Endothelial cell of umbilical vein (primary cell): ENCODE measurements around the gene AKT2. TPM values are rescaled to one million over a fixed set of nuclear protein-coding genes. Genes with fewer than 3 reads are reported as not detected.

ENCODE experiments used
- BruUV-seq: library from RNA; stranded (reverse); fragments of 400-500 nt; replicated peaks from 2 replicates; lab custom pipeline; 2021; lab: Mats Ljungman, UMichigan
- CTCF ChIA-PET: fragments of 300-600, 350-600 bp; sonication (Branson Sonifier 250); formaldehyde crosslinking; loops from one replicate; lab custom pipeline; 2021; ENCODE audit warnings: antibody characterized with exemption, inconsistent platforms; lab: Charles Lee
- POLR2A ChIA-PET: fragments of 300-600, 350-600 bp; sonication (Branson Sonifier 250); formaldehyde crosslinking; loops from one replicate; lab custom pipeline; 2021; ENCODE audit warnings: antibody characterized with exemption, inconsistent platforms; lab: Charles Lee
- DNase-seq: peaks from one replicate; pipeline ENCODE4 v3.0.0-alpha.2; 2011; ENCODE audit warnings: low read depth, low spot score
- FAIRE-seq: peaks from 2 replicates; lab custom pipeline; 2011; peaks lifted over from hg19 to GRCh38; lab: Jason Lieb, UNC
- H2AFZ ChIP-seq: 2 replicates; pipeline ENCODE4 v1.6.0; 2012; ENCODE audit warnings: low read depth, low read length, control low read depth, inconsistent platforms
- H3K27ac ChIP-seq: 2 replicates; pipeline ENCODE4 v1.5.1; 2011; ENCODE audit warnings: low read depth, mild to moderate bottlenecking, control low read depth, low read length, moderate library complexity; ENCODE audit not compliant: insufficient read depth
- H3K27me3 ChIP-seq, 2 experiments: 2 replicates each; pipeline versions ENCODE4 v1.6.0 to v1.6.1; 2011; ENCODE audit warnings: low read length in 2 of 2, mixed read lengths in 1 of 2; ENCODE audit not compliant: control insufficient read depth in 2 of 2, insufficient read depth in 2 of 2
- H3K36me3 ChIP-seq, 2 experiments: 2 replicates in 1 of 2; 3 replicates in 1 of 2; pipeline ENCODE4 v1.5.1; 2011; ENCODE audit warnings: low read length in 2 of 2, mild to moderate bottlenecking in 1 of 2, moderate library complexity in 1 of 2; ENCODE audit not compliant: control insufficient read depth in 2 of 2, insufficient read depth in 2 of 2; ENCODE audit errors: extremely low read depth in 1 of 2
- H3K4me1 ChIP-seq: 3 replicates; pipeline ENCODE4 v1.5.1; 2011; ENCODE audit warnings: mild to moderate bottlenecking, low read length; ENCODE audit not compliant: control insufficient read depth, insufficient read depth; ENCODE audit errors: extremely low read depth
- H3K4me2 ChIP-seq: 2 replicates; pipeline ENCODE4 v1.6.1; 2011; ENCODE audit warnings: low read length, control low read depth, mixed read lengths; ENCODE audit not compliant: insufficient read depth
- H3K4me3 ChIP-seq, 3 experiments: fragments of 200-600 bp in 1 of 3; sonication (generic), shearing (Covaris generic) in 1 of 3; replicated peaks in 1 of 3; 2 replicates each; pipeline ENCODE4 v1.5.1; 2011 to 2016; ENCODE audit warnings: control low read depth in 3 of 3, low read length in 3 of 3, mild to moderate bottlenecking in 2 of 3, inconsistent platforms in 1 of 3, low read depth in 1 of 3, moderate library complexity in 1 of 3; ENCODE audit not compliant: insufficient read depth in 1 of 3
- H3K79me2 ChIP-seq: 2 replicates; pipeline ENCODE4 v1.6.0; 2012; ENCODE audit warnings: low read length, inconsistent platforms; ENCODE audit not compliant: control insufficient read depth, insufficient read depth
- H3K9ac ChIP-seq: replicated peaks from 2 replicates; pipeline ENCODE3; 2011; ENCODE audit warnings: low read length, control low read depth; ENCODE audit not compliant: insufficient read depth; ENCODE audit errors: extremely low read depth
- H3K9me1 ChIP-seq: replicated peaks from 3 replicates; pipeline ENCODE4 v1.6.0; 2011; ENCODE audit warnings: mild to moderate bottlenecking, low read length; ENCODE audit not compliant: control insufficient read depth, insufficient read depth; ENCODE audit errors: extremely low read depth
- H3K9me3 ChIP-seq: replicated peaks from 2 replicates; pipeline ENCODE4 v1.5.1; 2012; ENCODE audit warnings: low read length, inconsistent platforms; ENCODE audit not compliant: control insufficient read depth, insufficient read depth
- H4K20me1 ChIP-seq: replicated peaks from 2 replicates; pipeline ENCODE3; 2011; ENCODE audit warnings: mild to moderate bottlenecking, low read length; ENCODE audit not compliant: control insufficient read depth, insufficient read depth; ENCODE audit errors: extremely low read depth
- CTCF ChIP-seq, 2 donors: IDR thresholded peaks; 1 replicate in 1 of 2; 2 replicates in 1 of 2; pipeline ENCODE4 v1.5.1; 2011; ENCODE audit warnings: low read length in 2 of 2, mild to moderate bottlenecking in 2 of 2, moderate library complexity in 2 of 2, control low read depth in 1 of 2, inconsistent platforms in 1 of 2, low read depth in 1 of 2; ENCODE audit not compliant: insufficient read depth in 1 of 2; ENCODE audit errors: extremely low read depth in 1 of 2
- EZH2 ChIP-seq: IDR thresholded peaks from 2 replicates; pipeline ENCODE4 v1.6.1; 2012; ENCODE audit warnings: borderline replicate concordance, low read depth, mild to moderate bottlenecking, moderate library complexity, low read length, inconsistent platforms; ENCODE audit not compliant: severe bottlenecking
- FOS ChIP-seq: IDR thresholded peaks from 2 replicates; pipeline ENCODE4 v1.6.1; 2011; ENCODE audit warnings: mild to moderate bottlenecking, low read length, moderate library complexity, borderline replicate concordance; ENCODE audit not compliant: insufficient read depth
- GATA2 ChIP-seq: IDR thresholded peaks from 2 replicates; pipeline ENCODE4 v1.7.0; 2011; ENCODE audit warnings: low read depth, mild to moderate bottlenecking, moderate library complexity, mixed read lengths, low read length; ENCODE audit not compliant: insufficient read length, insufficient read depth
- JUN ChIP-seq: IDR thresholded peaks from 2 replicates; pipeline ENCODE4 v1.6.1; 2011; ENCODE audit warnings: borderline replicate concordance, low read depth; ENCODE audit not compliant: insufficient read length, insufficient read depth
- MAX ChIP-seq: IDR thresholded peaks from 2 replicates; pipeline ENCODE4 v1.6.1; 2011; ENCODE audit not compliant: insufficient read depth, insufficient read length
- MYC ChIP-seq: IDR thresholded peaks from one replicate; pipeline ENCODE4 v1.6.1; 2011; ENCODE audit warnings: mild to moderate bottlenecking, low read depth, low read length
- POLR2A ChIP-seq: IDR thresholded peaks from 2 replicates; pipeline ENCODE4 v1.6.1; 2012; ENCODE audit warnings: low read depth, mild to moderate bottlenecking, control low read depth, low read length
- POLR2AphosphoS5 ChIP-seq: IDR thresholded peaks from 2 replicates; pipeline ENCODE4 v1.6.1; 2012; ENCODE audit warnings: low read depth, mild to moderate bottlenecking, control low read depth, low read length, moderate library complexity; ENCODE audit not compliant: insufficient read depth
- dilution Hi-C: fragments of 300-500 bp; cut with MboI; formaldehyde crosslinking; loops from one replicate; pipeline ENCODE4 v1.15.0; 2019; ENCODE audit warnings: low sequenced_read_pairs; ENCODE audit not compliant: extremely low pct_ligation_motif_present
- intact Hi-C: fragments of 100-400 bp; cut with micrococcal nuclease; formaldehyde crosslinking; loops from one replicate; pipeline ENCODE4 v1.10.0; 2022
- polyA plus RNA-seq, 4 experiments: library from polyadenylated mRNA; depleted of rRNA in 3 of 4; stranded (reverse) in 3 of 4; unstranded in 1 of 4; fragments of >200 nt; gene quantifications; 2 replicates each; pipeline versions ENCODE4 v1.2.1 to v1.2.3, GENCODE V29; 2011 to 2012; ENCODE audit warnings: missing spikeins in 1 of 4
- total RNA-seq: library from RNA; stranded (reverse); gene quantifications from 2 replicates; pipeline ENCODE4 v1.2.3, GENCODE V29; 2021

The AKT2 gene
- total and polyA plus RNA-seq, 2 donors (not counting 3 experiments of a cell fraction or from before 2014, with no cell fraction given), result 65.2 to 69.8 TPM

- CTCF ChIA-PET, result interaction anchor here (1.6 kb wide), 1 partner anchor 26 kb away, joined by 4 read pairs; no protein-coding TSS in a partner anchor
- peaks cover 4% of the 10 kb centered on the region for H3K4me1 ChIP-seq
- dilution Hi-C loops (no loop called here), intact Hi-C loops (no loop called here)
- DNase-seq, result no peak
- TF ChIP-seq JUN, result no peak
- TF ChIP-seq CTCF (IDR thresholded peaks at IDR 0.05; ENCODE audit: extremely low read depth in 1 of 2, insufficient read depth in 1 of 2, low read depth in 1 of 2, low read length in 2 of 2), result no peak
- no peak for TF ChIP-seq POLR2AphosphoS5
- no peak for TF ChIP-seq MYC
- TF ChIP-seq GATA2, result no peak
- no peak for TF ChIP-seq MAX
- TF ChIP-seq FOS, result no peak
- TF ChIP-seq EZH2, result no peak
- TF ChIP-seq POLR2A, result no peak
- H3K27ac ChIP-seq, result no peak overlapping the region
- no peaks in the 10 kb centered on the region for H3K9me1 ChIP-seq
- no peak overlapping the region for H3K4me2 ChIP-seq
- no TSS peak for BruUV-seq
- no peak overlapping the region for H3K4me3 ChIP-seq
- no peak overlapping the region for H3K9ac ChIP-seq
- H3K79me2 ChIP-seq, result peaks cover 92% of the 10 kb centered on the region
- FAIRE-seq, result no peak
- no peaks in the 10 kb centered on the region for H4K20me1 ChIP-seq
- H2AFZ ChIP-seq, result no peak overlapping the region
- no peaks in the 10 kb centered on the region for H3K9me3 ChIP-seq
- H3K27me3 ChIP-seq, result no peaks in the 10 kb centered on the region
- POLR2A ChIA-PET, result no interaction called here
- peaks cover 0 to 3% of the 10 kb centered on the region in 2 experiments for H3K36me3 ChIP-seq
Measured at GRCh38 chr19:40279120-40279551, 6.0 kb downstream of the AKT2 start.
